GM18951 (cell line): ENCODE measurements around the gene ORM2.

Experiments
- POLR2A ChIP-seq: IDR thresholded peaks from 4 replicates; pipeline ENCODE4 v1.6.1; 2011; ENCODE audit warnings: mild to moderate bottlenecking; ENCODE audit not compliant: insufficient read length, insufficient read depth; ENCODE audit errors: extremely low read depth
- in situ Hi-C: fragments of 300-500 bp; cut with MboI; formaldehyde crosslinking; loops from one replicate; pipeline ENCODE4 v1.12.0; 2022; ENCODE audit warnings: low sequenced_read_pairs, mixed read lengths, inconsistent platforms; ENCODE audit not compliant: unreplicated experiment

Gene ORM2

DNA sequence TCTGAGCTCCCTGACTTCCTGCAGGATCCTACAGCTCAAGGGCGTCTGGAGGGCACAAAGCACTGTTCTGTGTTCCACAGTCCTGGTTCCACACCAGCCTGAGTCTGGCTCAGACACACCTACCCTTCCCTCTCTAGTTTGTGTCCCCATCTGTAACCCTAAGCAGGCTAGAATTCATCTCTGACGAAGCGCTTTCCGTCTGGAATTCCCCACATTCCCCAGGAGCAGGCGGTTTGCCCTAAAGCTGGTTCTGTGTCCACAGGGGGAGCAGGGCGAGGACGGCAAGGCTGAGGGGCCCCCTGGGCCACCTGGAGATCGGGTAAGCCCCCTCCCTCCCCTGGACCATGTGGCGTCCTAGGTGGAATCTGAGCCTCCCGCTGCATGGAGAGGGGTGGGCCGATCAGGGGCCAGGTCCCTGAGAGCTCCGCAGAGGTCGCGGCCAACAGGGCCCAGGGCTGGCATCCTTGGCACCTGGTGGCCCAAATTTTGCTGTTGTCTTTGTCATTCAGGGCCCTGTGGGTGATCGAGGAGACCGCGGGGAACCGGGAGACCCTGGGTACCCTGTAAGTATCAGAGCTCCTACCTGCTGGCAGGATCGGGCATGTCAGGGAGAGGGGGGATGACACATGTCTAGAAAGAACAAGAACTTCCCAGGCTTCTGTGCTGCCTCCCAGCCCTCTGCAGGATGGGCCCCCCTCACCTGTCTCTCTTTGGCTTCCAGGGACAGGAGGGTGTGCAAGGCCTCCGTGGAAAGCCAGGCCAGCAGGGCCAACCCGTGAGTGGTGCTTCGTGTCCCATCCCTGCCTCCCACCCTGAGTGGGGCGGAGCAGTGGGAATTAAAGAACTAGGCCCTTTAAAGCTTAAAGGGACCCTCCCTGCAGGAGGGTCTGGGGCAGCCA lies 41.2 kb upstream of the ORM2 start:
- in situ Hi-C loops: loop anchor here (10.0 kb wide), 1 partner anchor 204 kb away; no protein-coding TSS in a partner anchor
- TF ChIP-seq POLR2A: no peak

DNA sequence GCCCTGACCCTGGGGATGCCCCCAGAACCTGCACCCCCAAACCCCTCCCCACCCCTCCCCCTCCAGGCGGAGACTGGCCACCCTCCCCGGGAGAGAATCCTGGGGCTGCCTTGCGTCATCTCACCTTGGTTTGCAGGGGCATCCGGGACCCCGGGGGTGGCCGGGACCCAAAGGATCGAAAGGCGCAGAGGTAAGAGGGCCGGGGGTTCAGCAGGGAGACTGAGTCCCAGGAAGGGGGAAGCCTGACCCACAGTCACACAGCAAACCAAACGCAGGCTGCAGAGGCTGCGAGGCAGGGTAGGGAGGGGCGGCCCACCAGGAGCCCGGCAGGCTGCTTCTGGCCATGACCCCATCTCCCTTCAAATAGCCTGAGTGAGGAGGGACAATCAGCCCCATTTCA lies 40.6 kb upstream of the ORM2 start:
- in situ Hi-C loops: loop anchor here (10.0 kb wide), 1 partner anchor 204 kb away; no protein-coding TSS in a partner anchor
- TF ChIP-seq POLR2A: no peak

DNA sequence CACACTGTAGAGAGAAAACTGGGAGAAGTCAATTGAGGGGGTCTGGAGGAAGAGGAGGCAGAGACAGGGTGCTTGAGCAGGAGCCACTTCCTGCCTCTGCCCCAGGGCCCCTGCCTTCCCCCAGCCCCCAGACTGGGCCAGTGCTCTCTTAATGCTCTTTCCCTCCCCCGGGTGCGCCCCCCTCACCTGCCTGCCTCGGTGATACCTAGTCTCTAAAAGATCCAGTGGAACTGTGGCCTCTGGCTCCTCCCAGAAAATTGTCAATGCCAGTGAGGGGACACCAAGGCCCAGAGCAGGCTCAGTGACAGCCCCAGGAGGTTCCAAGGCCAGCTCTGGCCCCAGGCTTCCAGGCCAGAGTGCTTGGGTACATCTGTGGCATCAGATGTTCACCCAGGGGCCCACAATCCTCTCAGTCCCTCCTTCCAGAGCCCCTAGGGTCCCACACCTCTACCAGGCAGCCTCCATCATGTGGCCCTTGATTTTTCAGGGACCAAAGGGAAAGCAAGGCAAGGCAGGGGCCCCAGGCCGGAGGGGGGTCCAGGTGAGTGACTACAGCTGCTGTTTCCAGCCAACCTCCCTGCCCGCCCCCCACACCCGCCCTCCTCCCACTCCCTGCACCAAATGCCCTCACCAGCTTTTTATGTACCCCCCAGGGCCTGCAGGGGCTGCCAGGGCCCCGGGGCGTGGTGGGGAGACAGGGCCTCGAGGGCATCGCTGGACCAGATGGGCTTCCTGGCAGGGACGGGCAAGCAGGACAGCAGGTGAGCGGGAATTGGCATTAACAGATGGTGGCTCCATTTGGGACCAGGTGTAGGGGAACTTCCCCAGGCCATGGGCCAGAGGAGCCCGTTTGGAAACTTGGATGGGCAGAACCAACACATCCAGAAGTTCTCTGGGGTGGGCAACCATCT lies 39.8 kb upstream of the ORM2 start:
- TF ChIP-seq POLR2A: no peak
- in situ Hi-C loops: loop anchor here (10.0 kb wide), 1 partner anchor 205 kb away; no protein-coding TSS in a partner anchor

DNA sequence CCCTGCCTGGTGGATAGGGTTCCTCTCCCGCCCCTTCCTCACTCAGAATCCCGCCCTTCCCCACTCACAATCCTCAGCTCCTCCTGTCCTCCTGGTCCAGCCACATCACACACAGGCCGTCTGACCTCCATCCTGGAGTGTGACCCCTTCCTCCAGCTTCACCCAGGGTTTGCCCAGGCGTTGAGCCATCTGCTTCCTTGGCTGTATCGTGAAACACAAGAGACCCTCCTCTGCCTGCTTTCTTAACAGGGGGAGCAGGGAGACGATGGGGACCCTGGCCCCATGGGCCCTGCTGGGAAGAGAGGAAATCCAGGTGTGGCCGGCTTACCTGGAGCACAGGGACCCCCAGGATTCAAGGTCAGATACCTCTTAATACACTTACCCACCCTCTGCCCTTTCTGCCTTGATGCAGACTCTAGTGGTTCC lies 39.1 kb upstream of the ORM2 start:
- in situ Hi-C loops: no loop called here
- TF ChIP-seq POLR2A: no peak

DNA sequence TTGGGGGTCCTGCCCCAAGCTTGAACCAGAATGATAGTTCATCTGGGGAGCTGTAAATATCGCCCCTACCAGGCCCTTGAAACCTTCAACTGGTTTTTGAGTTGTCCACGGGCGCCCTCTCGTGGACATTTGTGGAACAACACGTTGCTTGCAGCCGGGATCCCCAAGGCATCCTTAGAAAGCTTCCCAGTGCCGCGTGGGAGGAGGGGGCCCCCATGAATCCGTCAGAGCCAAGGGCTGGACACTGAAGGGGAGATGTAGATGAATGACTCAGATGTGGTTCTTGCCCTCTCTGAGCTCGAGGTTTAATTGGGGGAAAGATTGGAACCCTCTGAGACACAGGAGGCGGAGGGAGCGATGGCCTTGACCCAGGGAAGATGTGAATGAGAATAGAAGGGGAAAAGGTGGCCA lies 38.6 kb upstream of the ORM2 start:
- in situ Hi-C loops: no loop called here
- TF ChIP-seq POLR2A: no peak

DNA sequence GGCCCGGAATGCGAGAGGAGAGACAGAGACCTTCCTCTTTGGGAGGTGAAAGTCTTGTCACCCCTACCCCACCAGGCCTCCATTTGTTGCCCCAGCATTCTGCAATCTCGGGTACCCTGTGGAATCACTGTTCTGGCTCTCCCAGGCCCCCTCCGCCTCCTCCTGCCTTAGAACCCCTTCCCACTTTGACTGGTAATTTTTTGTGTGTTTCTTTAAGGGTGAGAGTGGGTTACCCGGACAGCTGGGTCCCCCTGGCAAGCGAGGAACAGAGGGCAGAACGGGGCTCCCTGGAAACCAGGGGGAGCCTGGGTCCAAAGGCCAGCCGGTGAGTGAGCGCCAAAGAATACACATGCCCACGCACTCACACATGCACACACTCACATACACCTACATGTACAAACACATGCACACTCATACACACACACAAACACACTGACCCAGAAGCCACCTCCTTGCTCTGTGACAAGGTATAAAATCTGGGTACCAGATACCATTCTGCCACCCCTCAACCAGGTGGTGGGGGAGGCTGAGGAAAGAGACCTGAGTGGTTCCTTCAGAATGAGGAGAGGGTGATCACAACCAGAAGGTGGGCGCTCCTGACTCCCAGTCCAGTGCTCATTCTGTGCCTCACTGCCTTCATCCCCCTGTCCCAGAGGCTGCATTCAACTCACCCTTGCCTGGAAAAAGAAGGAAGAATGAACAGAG lies 37.6 kb upstream of the ORM2 start:
- no peak for TF ChIP-seq POLR2A
- in situ Hi-C loops: no loop called here

DNA sequence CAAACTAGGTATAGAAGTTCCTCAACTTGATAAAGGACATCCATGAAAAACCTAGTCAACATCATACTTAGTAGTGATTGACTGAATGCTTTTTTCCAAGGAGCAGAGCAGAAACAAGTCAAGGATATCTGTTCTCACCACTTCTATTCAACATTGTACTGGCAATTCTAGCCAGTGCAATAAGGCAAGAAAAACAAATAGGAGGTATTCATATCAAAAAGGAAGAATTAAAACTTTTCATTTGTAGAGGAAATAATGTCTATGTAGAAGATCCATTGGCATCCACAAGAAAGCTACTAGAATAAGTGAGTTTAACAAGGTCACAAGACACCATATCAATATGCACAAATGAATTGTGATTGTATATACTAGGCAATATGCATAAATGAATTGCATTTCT lies 35.0 kb upstream of the ORM2 start:
- in situ Hi-C loops: no loop called here
- no peak for TF ChIP-seq POLR2A

DNA sequence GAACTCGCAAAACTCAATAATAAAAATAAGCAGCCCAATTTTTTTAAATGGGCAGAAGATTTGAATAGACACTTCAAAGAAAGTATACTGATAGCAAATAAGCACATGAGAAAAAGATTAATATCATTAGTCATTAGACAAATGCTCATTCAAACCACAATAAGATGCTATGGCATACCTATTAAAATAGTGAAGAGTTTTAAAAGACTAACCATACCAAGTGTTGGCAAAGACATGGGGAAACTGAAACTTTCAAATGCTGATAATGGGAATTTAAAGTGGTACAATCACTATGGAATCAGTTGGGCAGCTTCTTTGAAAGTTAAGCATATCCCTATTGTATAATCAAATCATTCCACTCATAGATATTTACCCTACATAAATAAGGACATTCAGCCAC lies 33.3 kb upstream of the ORM2 start:
- TF ChIP-seq POLR2A: no peak
- in situ Hi-C loops: no loop called here

DNA sequence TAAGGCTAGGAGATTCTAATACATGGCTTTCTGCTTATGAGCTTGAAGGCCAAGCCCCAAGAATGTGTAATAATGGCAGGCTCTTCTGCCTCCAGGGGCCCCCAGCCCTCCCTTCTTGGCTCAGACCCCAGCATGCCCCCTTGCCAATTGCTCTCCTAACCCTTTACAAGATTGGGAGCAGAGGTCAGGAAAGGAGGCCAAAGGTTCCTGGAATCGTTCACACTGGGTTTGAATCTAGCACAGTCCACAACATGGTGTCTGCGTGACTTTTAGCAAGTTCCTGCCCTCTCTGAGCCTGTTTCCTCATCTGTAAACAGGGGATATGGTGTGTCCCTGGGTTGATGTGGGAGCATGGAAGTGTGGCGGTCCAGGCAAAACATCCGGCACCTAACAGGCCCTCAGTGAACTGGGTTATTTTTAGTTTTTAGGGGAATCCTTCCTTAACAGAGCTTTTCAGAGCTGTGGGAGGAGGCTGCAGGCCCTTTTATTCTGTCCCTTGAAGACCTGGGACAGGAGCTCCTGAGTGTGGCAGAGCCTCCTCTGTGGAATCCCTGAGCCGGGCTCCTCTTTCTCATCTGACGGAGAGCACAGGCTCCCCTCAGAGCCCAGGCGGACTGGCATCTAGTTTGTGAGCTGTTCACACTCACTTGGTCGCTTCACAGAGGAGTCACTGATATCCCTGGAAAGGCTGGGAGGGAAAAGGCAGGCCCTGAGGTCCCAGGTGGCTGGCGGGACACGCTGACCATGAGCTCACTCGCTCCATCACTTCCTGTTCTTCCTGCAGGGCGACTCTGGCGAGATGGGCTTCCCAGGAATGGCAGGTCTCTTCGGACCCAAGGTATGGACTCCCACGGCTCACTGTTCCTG lies 30.1 kb upstream of the ORM2 start:
- no peak for TF ChIP-seq POLR2A
- in situ Hi-C loops: no loop called here

DNA sequence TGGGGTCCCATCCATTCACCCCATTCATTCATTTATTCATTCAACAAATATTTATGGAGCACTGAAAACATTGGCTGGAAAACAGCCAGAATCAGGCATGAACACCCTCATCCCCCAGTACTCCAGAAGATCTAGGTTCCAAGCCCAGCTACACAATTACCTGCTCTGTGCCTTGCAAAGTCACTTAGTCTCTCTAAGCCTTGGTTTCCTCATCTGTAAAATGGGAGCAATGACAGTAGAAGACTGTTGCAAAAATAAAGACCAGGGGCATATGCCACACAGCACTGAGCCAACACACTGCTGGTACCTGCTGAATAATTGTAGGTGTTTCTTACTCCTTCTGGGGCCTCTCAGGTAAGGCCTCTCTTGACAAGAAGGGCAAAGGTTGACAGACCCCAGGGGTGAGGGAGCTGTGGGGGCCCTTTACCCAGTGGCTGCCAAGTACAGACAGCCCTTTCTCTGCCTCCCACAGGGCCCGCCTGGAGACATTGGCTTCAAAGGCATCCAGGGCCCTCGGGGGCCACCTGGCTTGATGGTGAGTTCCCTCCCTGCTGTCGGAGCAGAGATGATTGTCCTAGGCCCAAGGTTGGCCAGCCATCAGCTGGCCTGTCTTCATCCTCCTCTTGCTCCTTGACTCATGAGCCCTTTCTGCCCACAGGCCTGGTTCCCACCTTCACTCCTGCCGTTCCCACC lies 29.4 kb upstream of the ORM2 start:
- no peak for TF ChIP-seq POLR2A
- in situ Hi-C loops: no loop called here
